Activated naive CD4-positive, alpha-beta T cell (primary cell): ENCODE measurements around the gene PSME2.
A peak's percentile ranks its signal among the peaks of the same experiment; 100 is the strongest.
"Not testable (repeated sequence)": the region's sequence is repeated elsewhere in the genome, so short reads cannot be mapped to it uniquely, and the experiment has no call there.

Experiments used
- DNase-seq, 4 experiments: peaks; one replicate each; lab custom pipeline; 2025; lab: John Stamatoyannopoulos, UW

PSME2 gene

DNA sequence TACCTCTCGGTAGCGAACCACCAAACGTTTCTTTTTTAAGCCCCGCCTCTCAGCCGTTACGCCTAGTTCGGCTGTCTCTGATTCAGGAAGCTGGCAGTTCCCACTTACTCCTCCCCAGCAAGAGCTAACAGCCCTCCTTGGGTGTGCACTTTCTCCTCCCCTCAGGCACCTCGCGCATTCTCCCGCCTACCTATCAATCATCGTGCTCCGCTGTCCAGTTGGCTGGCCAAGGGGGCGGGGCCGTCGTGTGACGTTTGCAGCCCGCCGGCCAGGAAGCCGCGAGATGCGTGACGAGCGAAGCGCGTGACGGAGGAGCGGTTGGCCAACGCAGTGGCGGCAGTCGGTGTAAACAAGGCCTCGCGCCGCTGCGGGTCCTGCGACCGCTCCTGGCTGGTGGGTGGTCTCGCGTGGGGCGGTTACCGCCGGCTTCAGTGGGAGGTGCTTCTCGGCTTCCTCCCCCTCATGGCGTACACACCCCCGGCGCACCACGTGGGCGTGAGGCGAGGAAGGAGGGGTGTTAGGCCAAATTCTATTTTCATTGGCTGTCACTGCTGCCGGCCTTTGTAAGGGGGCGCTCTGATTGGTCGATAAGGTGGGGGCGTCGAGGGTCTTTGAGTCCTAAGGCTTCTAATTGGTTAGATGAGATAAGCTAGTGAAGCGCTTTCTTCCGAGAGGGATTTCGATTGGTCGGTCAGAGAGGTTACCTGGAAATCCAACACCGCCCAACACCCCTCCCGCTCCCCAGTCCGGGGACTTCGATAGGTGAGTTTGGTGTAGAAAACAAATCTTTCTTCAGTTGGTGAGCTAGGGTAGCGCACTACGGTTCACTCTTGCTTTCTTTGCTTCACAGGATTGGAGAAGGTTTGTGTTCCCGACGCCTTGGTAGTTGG is 31.6 kb downstream of the PSME2 start, which contains the start of the genes DCAF11 and NRL:
TSS of gene DCAF11 (plus strand) at position 246 of the 890 bp plus-strand sequence. CDS start 818 bp downstream, outside the sequence.
TSS of gene NRL (minus strand) at position 418 of the 890 bp plus-strand sequence. CDS start 32,101 bp downstream, outside the sequence.
- peak; percentile 97 to 99 (median 99) for DNase-seq

DNA sequence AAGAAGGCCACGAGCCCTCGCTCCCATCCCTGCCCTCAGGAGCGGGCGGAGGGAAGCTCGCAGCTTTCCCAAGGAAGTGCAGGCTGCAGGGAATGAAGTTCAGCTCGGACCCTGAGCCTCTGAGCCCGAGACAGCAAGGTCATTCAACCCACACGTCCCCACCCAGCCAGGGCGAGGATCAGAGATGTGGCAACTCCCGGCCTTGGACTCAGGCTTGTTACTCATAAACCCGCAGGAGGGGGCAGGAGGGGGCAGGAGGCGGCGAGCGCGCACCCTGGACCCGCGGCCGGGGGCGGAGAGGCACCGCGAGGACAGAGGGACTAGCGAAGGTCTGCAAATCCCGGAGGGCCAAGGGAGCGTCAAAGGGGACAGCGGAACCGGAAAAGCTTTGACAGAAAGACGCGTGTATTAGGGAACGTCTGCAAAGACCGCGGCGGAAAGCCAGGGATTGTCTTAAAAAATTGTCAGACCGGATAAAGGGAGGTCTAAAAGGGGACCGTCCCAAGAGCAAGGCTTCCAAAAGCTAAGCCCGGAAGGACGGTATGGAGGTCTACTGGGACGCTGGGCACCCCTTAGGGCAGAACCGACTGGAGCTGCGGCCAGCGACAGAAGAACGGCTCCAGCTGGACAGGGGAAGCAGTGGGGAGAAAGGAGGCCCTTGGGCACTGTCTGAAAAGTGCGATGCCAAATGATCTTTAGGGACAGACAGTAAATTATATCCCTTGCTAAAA is 32.4 kb downstream of the PSME2 start:
- peak; percentile 57 to 72 (median 64) for DNase-seq

GRCh38 chr14:24113379-24113800 is 33.0 kb downstream of the PSME2 start:
- peak in 1 of 4 experiments; percentile 47 for DNase-seq

DNA sequence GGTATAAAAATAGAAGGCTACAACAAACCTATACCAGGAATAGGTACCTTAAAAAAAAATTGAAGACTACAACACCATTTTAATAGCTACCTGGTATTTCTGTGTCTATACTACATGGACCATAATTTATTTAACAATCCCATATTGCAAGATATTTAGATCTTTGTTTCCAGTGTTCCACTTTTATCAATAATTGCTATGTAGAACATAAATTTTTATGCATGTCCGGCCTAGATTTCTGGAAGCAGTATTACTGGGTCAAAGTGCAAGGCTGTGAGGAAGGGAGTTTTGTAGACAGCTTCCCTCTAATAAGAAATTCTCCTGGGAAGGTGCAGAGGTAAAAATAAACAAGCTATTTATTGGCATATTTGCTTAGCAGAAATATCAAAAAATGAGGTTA is 35.9 kb downstream of the PSME2 start:
- DNase-seq: no peak

DNA sequence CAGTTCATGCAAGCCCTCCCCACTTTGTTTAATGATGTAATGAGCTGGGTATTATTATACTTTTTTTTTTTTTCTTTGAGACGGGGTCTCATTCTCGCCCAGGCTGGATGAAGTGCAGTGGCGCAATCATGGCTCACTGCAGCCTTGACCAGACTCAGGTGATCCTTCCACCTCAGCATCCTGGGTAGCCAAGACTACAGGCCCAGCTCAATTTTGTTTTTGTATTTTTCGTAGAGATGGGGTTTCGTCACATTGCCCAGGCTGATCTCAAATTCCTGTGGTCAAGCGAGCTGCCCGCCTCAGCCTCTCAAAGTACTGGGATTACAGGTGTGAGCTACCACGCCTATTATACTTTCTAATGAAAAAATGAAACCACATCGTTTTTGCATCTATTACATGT is 36.4 kb downstream of the PSME2 start:
- no peak for DNase-seq

GRCh38 chr14:24108336-24108874 is 38.0 kb downstream of the PSME2 start:
- no peak for DNase-seq

DNA sequence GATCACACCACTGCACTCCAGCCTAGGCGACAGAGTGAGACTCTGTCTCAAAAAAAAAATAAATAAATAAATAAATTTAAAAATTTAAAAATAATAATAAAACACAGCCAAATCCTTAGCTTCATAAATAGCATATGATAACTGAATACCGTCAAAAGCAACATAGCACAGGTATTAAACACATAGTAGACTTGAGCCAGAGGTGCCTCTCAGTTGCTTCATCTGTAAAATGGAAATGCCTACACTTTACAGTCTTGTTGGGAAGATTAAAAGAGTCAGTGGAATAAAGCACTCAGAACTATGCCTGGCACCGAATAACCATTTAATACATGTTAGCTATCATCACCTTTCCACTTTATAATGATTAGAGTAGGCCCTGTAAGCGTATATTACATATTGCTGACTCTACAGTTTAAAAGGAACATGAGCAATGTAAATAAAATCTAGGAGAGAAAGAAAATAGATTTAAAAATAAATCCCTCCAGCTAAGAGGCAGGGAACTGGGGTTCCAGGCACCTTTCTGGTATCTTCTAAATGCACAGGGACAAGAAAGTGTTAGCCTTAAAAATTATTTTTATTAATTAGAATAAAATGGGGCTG is 39.6 kb downstream of the PSME2 start:
- DNase-seq: no peak

- not testable (repeated sequence) for DNase-seq
Observed at GRCh38 chr14:24105609-24106239, 40.7 kb downstream of the PSME2 start.

- DNase-seq: no peak
Observed at GRCh38 chr14:24103451-24103850, 43.0 kb downstream of the PSME2 start.

- DNase-seq: no peak
Observed at GRCh38 chr14:24102357-24103048, 43.9 kb downstream of the PSME2 start.

- DNase-seq: no peak
Observed at GRCh38 chr14:24100982-24101494, 45.4 kb downstream of the PSME2 start.

GRCh38 chr14:24100197-24100981 is 46.0 kb downstream of the PSME2 start:
- no peak for DNase-seq

GRCh38 chr14:24098927-24099813 is 47.2 kb downstream of the PSME2 start:
- no peak for DNase-seq

DNA sequence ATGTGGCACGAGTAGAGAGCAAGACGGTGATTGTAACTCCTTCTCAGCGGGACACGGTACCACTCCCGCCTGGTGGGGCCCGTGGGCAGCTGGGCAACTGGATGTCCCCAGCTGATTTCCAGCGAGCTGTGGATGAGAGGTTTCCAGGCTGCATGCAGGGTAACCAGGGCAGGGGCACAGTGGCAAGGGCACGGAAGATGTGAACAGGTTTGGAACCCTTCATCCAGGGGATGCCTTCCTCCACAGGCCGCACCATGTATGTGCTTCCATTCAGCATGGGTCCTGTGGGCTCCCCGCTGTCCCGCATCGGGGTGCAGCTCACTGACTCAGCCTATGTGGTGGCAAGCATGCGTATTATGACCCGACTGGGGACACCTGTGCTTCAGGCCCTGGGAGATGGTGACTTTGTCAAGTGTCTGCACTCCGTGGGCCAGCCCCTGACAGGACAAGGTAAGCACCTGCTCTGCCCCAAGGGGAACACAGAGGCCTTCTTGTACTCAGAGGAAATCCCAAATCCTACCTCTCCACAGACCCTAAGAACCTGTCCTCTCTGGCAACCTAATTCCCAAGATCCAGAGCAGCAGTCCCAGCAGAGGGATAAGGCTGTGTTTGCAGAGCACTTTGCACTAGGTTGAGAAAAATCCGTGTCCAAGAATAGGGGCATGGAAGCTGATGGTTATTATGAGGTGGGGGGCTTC is 48.0 kb downstream of the PSME2 start:
- no peak for DNase-seq

GRCh38 chr14:24096545-24097181 is 49.7 kb downstream of the PSME2 start:
- DNase-seq: no peak

DNA sequence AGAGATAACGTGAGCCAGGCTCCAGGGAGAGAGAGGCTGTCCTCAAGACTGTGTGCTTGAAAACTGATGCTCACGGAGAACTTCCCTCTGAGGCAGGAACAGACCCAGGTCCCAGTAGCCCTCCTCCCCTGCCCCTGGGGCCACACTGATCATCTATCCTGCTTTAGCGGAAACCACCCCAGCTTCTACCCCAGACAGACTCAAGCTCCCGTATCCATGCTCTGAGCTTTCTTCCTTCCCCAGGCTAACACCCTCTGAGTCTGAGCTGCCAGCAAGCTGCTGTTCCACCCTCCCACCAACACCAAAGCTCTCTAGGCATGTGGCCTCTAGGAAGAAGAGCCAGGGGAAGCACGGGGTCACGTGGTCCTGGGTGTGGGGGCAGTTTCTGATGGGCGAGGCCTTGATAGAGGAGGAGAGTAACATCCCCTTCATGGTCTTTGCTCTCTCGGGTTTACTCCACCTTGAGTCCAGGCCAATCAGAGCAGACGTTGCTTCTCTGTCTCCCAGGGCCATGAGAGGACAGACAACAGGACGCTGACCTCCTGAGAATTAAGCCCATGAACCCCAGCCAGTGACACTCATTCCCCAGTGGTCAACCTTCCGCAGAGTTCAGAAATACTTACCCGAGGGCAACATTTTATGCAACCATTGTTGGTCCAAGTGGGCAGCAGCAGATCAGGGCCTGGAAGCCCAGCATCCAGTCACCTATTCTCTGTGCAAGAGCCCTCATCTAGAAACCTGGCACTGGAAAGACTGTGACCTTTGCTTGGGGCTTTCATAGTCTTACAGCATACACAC is 50.9 kb downstream of the PSME2 start:
- no peak for DNase-seq

- DNase-seq: peak in 1 of 4 experiments; percentile 9
Observed at GRCh38 chr14:24094841-24095270, 51.6 kb downstream of the PSME2 start.
